Stomach smooth muscle (tissue), 2 donors: ENCODE measurements around the gene NOC4L.

Experiments
- H3K27ac ChIP-seq: one replicate; pipeline ENCODE4 v1.7.0; 2013; ENCODE audit warnings: mild to moderate bottlenecking, low read length, inconsistent platforms
- H3K27me3 ChIP-seq, 2 donors: one replicate each; pipeline ENCODE4 v1.7.0; 2013; ENCODE audit warnings: low read length in 2 of 2; ENCODE audit not compliant: insufficient read depth in 2 of 2, control insufficient read depth in 1 of 2
- H3K36me3 ChIP-seq, 2 donors: one replicate each; pipeline ENCODE4 v1.7.0; 2013; ENCODE audit warnings: low read length in 2 of 2; ENCODE audit not compliant: control insufficient read depth in 2 of 2, insufficient read depth in 2 of 2
- H3K4me1 ChIP-seq: one replicate; pipeline ENCODE4 v1.7.0; 2013; ENCODE audit warnings: low read length; ENCODE audit not compliant: control insufficient read depth, insufficient read depth
- H3K4me3 ChIP-seq, 2 donors: one replicate each; pipeline ENCODE4 v1.7.0; 2013; ENCODE audit warnings: low read length in 2 of 2
- H3K9ac ChIP-seq, 2 donors: one replicate each; pipeline ENCODE4 v1.7.0; 2013; ENCODE audit warnings: low read length in 2 of 2, mild to moderate bottlenecking in 1 of 2
- H3K9me3 ChIP-seq, 2 donors: one replicate each; pipeline ENCODE4 v1.7.0; 2013; ENCODE audit warnings: low read length in 2 of 2; ENCODE audit not compliant: control insufficient read depth in 2 of 2
- donor health status: healthy.
- donor health status: Pancreatic carcinoma.

Gene NOC4L

GRCh38 chr12:132158677-132159554 lies 14.7 kb downstream of the NOC4L start:
- H3K27ac ChIP-seq, result no peak overlapping the region
- H3K9me3 ChIP-seq, result no peaks in the 10 kb centered on the region
- H3K36me3 ChIP-seq, result peaks cover 16 to 18% of the 10 kb centered on the region in 2 donors
- no peak overlapping the region for H3K9ac ChIP-seq
- H3K27me3 ChIP-seq, result peaks cover 2 to 4% of the 10 kb centered on the region in 2 donors
- H3K4me1 ChIP-seq, result peaks cover 15% of the 10 kb centered on the region
- H3K4me3 ChIP-seq, result no peak overlapping the region

DNA sequence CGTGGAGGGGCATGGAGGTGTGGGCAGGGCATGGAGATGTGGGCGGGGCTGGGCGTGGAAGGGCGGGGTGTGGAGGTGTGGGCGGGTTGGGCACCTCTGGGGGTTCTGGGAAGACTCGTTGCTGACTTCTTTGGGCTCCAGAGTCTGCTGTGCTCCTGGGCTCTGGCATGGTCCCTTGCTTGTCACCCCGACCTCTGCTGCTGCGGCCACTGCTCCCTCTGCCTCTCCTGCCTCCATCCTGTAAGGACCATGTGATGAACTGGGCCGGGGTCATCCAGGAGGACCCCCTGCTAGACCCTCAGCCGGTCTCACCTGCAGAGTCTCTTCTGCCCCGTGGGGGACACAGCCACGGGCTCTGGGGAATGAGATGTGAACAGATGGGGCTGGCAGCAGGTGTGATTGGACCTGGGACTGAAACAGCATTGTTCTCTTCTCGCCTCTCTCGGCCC lies 15.3 kb downstream of the NOC4L start:
- Histone ChIP-seq H3K4me3 (no peak overlapping the region), H3K9ac (no peak overlapping the region), H3K27ac (no peak overlapping the region), H3K36me3 (peaks cover 16 to 18% of the 10 kb centered on the region in 2 donors), H3K4me1 (peaks cover 10% of the 10 kb centered on the region), H3K9me3 (no peaks in the 10 kb centered on the region), H3K27me3 (peaks cover 2 to 7% of the 10 kb centered on the region in 2 donors)

DNA sequence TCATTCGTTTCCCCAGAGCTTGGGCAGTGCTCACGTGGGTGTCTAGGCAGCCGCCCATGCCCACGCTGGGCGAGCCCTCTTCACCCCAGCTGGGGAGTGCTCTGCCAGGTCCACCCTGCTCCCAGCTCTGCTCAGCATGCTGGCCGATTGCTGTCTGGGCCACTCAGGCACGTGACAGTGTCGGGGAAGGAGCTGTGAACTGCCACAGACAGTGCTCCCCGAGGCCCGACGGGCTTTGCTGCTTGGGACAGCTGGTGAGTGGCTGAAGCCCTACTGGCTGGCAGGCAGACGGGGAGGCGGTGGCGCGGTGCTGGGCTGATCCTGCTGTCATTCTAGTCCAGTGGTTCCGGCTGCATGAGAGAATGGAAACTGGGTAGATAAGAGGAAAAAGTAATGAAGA lies 15.8 kb downstream of the NOC4L start:
- H3K9me3 ChIP-seq, result no peaks in the 10 kb centered on the region
- H3K27ac ChIP-seq, result no peak overlapping the region
- H3K4me3 ChIP-seq, result no peak overlapping the region
- peaks cover 10% of the 10 kb centered on the region for H3K4me1 ChIP-seq
- no peak overlapping the region for H3K9ac ChIP-seq
- peaks cover 2 to 7% of the 10 kb centered on the region in 2 donors for H3K27me3 ChIP-seq
- H3K36me3 ChIP-seq, result peaks cover 16 to 18% of the 10 kb centered on the region in 2 donors

DNA sequence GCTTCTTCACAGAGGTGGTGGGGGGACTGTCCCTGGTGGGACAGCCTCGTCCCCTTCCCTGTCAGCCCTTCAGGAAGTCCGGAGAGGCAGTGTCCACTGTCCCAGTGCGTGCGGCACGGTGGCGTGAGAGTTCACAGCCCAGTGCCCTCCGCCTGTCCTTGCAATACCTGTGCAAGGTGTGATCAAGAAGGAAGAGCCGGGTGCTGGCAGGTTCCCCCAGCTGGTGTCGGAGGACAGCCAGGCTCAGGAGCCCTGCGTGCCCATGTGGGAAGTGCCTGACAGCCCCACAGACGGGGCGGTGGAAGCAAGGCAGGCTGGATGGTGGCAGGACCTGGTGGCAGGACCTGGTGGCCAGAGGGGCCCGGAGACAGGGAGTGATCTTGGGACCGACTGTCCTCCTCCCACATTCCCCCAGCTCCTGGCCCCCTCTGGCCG lies 16.4 kb downstream of the NOC4L start:
- Histone ChIP-seq H3K4me3 (no peak overlapping the region), H3K27me3 (peaks cover 2 to 7% of the 10 kb centered on the region in 2 donors), H3K36me3 (peaks cover 16 to 18% of the 10 kb centered on the region in 2 donors), H3K9me3 (no peaks in the 10 kb centered on the region), H3K9ac (no peak overlapping the region), H3K27ac (no peak overlapping the region), H3K4me1 (peaks cover 10% of the 10 kb centered on the region)

DNA sequence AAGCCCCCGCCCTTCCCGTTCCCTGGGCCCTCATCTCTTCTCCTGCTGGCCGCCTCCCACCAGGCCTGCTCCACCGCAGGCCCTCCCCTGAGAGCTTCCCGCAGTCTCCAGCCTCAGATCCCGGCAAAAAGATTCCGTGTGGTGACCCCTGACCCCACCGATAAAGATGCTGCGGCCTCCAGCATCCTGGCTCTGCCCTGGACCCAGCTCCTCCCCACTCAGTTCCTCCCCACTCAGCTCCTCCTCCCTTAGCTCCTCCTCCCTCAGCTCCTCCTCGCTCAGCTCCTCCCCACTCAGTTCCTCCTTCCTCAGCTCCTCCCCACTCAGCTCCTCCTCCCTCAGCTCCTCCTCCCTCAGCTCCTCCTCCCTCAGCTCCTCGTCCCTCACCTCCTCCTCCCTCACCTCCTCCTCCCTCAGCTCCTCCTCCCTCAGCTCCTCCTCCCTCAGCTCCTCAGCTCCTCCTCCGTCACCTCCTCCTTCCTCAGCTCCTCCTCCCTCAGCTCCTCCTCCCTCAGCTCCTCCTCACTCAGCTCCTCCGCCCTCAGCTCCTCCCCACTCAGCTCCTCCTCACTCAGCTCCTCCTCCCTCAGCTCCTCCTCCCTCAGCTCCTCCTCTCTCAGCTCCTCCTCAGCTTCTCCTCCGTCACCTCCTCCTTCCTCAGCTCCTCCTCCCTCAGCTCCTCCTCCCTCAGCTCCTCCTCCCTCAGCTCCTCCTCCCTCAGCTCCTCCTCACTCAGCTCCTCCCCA lies 17.0 kb downstream of the NOC4L start:
- Histone ChIP-seq H3K4me3 (no peak overlapping the region), H3K9ac (no peak overlapping the region), H3K4me1 (peaks cover 10% of the 10 kb centered on the region), H3K9me3 (no peaks in the 10 kb centered on the region), H3K36me3 (peaks cover 11 to 16% of the 10 kb centered on the region in 2 donors), H3K27ac (no peak overlapping the region), H3K27me3 (peaks cover 2 to 7% of the 10 kb centered on the region in 2 donors)

DNA sequence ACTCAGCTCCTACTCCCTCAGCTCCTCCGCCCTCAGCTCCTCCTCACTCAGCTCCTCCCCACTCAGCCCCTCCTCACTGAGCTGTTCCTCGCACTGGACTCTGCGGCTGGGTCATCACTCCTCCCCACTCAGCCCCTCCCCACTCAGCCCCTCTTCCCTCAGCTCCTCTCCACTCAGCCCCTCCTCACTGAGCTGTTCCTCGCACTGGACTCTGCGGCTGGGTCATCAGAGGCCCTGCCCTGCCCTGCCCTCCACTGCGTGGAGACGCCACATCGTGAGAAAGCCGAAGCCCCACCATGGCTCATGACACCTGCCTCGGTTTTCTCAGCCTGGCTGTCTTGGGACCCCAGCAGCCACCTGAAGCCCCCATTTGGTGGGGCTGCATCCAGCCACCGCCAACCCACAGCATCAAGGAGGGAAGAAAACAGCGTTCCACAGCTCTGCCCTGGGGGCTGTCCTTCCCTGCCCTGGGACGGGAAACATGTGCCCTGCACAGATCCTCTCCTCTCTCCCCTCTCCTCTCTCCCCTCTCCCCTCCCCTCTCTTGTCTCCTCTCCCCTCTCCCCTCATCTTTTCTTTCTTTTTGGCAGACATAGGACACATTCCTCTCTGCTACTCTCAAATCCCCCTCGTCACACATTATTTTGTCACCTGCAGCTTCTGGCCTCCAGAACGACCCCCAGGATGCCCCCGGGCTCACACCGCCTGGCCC lies 17.7 kb downstream of the NOC4L start:
- no peaks in the 10 kb centered on the region for H3K9me3 ChIP-seq
- H3K9ac ChIP-seq, result no peak overlapping the region
- no peak overlapping the region for H3K27ac ChIP-seq
- H3K4me1 ChIP-seq, result peaks cover 10% of the 10 kb centered on the region
- no peak overlapping the region for H3K4me3 ChIP-seq
- peaks cover 2 to 7% of the 10 kb centered on the region in 2 donors for H3K27me3 ChIP-seq
- peaks cover 3 to 10% of the 10 kb centered on the region in 2 donors for H3K36me3 ChIP-seq

GRCh38 chr12:132162508-132163031 lies 18.3 kb downstream of the NOC4L start:
- Histone ChIP-seq H3K27me3 (peaks cover 4 to 7% of the 10 kb centered on the region in 2 donors), H3K4me3 (peak overlapping the region in 1 of 2 donors; percentile 22), H3K9ac (peak overlapping the region in 1 of 2 donors; percentile 42), H3K4me1 (peaks cover 10% of the 10 kb centered on the region), H3K9me3 (no peaks in the 10 kb centered on the region), H3K36me3 (peaks cover 0 to 5% of the 10 kb centered on the region in 2 donors), H3K27ac (no peak overlapping the region)

DNA sequence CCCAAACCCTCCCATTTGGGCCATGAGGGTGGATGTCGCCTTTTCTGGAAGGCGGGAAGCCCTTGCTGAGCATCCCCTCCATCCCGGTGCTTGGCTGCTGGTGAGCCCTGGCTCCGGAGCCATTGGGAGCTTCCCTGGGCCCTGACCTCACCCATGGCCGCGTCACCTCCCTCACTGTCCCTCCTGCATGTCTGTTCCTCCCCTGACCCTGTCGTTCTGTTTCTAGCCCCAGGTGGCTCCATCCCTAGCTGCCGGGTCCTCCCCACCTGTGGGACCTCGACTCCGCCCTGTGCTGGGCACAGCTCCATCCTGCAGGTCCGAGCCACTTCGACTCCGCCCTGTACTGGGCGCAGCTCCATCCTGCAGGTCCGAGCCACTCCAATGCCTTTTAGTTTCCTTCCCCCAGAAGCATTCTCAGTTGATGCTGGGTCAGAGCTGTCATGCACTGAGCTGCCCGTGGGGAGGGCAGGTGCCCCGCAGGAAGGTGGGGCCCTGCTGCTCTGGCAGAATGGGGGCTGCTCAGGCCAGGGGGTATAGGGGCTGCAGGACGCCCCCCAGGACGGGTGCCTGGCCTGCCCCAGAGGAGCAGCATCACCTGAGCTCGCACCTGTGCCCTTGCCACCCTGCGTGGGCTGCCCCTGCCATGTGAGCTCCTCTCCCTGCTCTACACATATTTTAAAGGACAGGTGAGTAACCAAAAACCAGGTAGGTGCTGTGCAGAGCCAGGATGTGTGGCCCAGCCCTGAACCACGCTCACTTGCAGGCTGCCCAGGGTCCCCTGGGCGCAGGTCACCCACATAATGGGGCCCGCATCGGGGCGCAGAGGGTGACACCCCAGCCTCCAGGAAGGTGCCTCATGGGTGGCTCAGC lies 19.0 kb downstream of the NOC4L start:
- no peak overlapping the region for H3K27ac ChIP-seq
- no peak overlapping the region for H3K9ac ChIP-seq
- H3K36me3 ChIP-seq, result no peaks in the 10 kb centered on the region
- no peaks in the 10 kb centered on the region for H3K9me3 ChIP-seq
- peaks cover 4 to 10% of the 10 kb centered on the region in 2 donors for H3K27me3 ChIP-seq
- peak overlapping the region in 1 of 2 donors; percentile 22 for H3K4me3 ChIP-seq
- H3K4me1 ChIP-seq, result peaks cover 10% of the 10 kb centered on the region

DNA sequence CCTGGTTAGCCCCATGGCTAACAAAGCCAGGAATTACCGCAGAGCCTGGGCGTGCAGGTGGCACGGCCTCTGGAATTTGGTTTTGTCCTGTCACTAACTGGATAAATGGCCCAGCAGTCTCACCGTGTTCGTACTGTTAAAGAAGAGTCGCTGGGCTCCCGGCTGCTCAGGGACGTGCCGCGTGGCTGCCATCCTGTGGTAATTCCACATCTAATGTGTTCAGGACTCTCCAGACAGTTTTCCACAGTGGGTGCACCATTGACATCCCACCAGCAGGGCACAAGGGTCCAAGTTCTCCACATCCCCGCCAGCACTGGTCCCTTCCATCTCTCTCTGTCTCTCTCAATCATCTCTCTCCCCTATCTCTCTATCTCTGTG lies 19.6 kb downstream of the NOC4L start:
- peaks cover 10% of the 10 kb centered on the region for H3K4me1 ChIP-seq
- no peak overlapping the region for H3K9ac ChIP-seq
- H3K36me3 ChIP-seq, result no peaks in the 10 kb centered on the region
- no peak overlapping the region for H3K27ac ChIP-seq
- H3K9me3 ChIP-seq, result no peaks in the 10 kb centered on the region
- H3K27me3 ChIP-seq, result peaks cover 4 to 15% of the 10 kb centered on the region in 2 donors
- H3K4me3 ChIP-seq, result no peak overlapping the region
